Measurements from ENCODE around the gene ZNF283. TPM values are rescaled to one million over a fixed set of nuclear protein-coding genes. Genes with fewer than 3 reads are reported as not detected.
A peak's percentile ranks its signal among the peaks of the same experiment; 100 is the strongest.

ZNF283 gene
- 1 to 10 TPM in 5 of 6 donors, not detected in 1; 2.0 to 6.4 (median 5.5) TPM for polyA plus RNA-seq (ENCODE audit: low read depth in 6 of 6)

GRCh38 chr19:43826787-43827754, at the start of gene ZNF283:
Gene ZNF283, plus strand, starts transcription at chr19:43827321. Its CDS starts 6,184 bp downstream, at chr19:43833505.
- H3K36me3 Mint-ChIP-seq, result peaks cover 1 to 15% of the 10 kb centered on the region in 2 donors
- peak within 1 kb of the TSS; percentile 87 to 96 (median 94) for H3K4me3 Mint-ChIP-seq
- peak; percentile 77 for DNase-seq
- peaks cover 10 to 32% (median 13%) of the 10 kb centered on the region in 3 donors for H3K27me3 Mint-ChIP-seq
- ATAC-seq (ENCODE audit: low read depth in 2 of 2), result peak; percentile 97 to 98
- H3K9me3 Mint-ChIP-seq, result peaks cover 0 to 9% (median 4%) of the 10 kb centered on the region in 7 donors
- H3K4me1 Mint-ChIP-seq, result peaks cover 19 to 20% (median 19%) of the 10 kb centered on the region in 3 donors
- peak within 1 kb of the TSS; percentile 3 to 85 (median 53) for H3K27ac Mint-ChIP-seq

GRCh38 chr19:43778651-43779050, 48.5 kb upstream of the ZNF283 start:
- H3K4me3 Mint-ChIP-seq, result peak overlapping the region; percentile 79 to 96 (median 86)
- peaks cover 72 to 89% (median 72%) of the 10 kb centered on the region in 3 donors for H3K4me1 Mint-ChIP-seq

GRCh38 chr19:43779147-43779819, 47.8 kb upstream of the ZNF283 start:
- peak overlapping the region; percentile 68 to 96 (median 90) for H3K27ac Mint-ChIP-seq
- no peaks in the 10 kb centered on the region for H3K9me3 Mint-ChIP-seq
- H3K4me1 Mint-ChIP-seq, result peaks cover 78 to 95% (median 79%) of the 10 kb centered on the region in 3 donors
- peaks cover 0 to 38% (median 0%) of the 10 kb centered on the region in 3 donors for H3K27me3 Mint-ChIP-seq
- peak overlapping the region; percentile 79 to 96 (median 86) for H3K4me3 Mint-ChIP-seq
- H3K36me3 Mint-ChIP-seq, result peaks cover 0 to 8% of the 10 kb centered on the region in 2 donors
- ATAC-seq (ENCODE audit: low read depth in 2 of 2), result no peak
- DNase-seq, result no peak

More at GRCh38 chr19:43778651-43779050, 48.5 kb upstream of the ZNF283 start:
- H3K9me3 Mint-ChIP-seq, result no peaks in the 10 kb centered on the region
- peak overlapping the region; percentile 61 to 96 (median 90) for H3K27ac Mint-ChIP-seq
- peaks cover 0 to 8% of the 10 kb centered on the region in 2 donors for H3K36me3 Mint-ChIP-seq
- peaks cover 0 to 34% (median 0%) of the 10 kb centered on the region in 3 donors for H3K27me3 Mint-ChIP-seq
- DNase-seq, result no peak
- ATAC-seq (ENCODE audit: low read depth in 2 of 2), result no peak

- DNase-seq (no peak), ATAC-seq (ENCODE audit: low read depth in 2 of 2) (no peak)
- H3K4me1 Mint-ChIP-seq, result peaks cover 82 to 97% (median 83%) of the 10 kb centered on the region in 3 donors
- H3K9me3 Mint-ChIP-seq, result no peaks in the 10 kb centered on the region
- peak overlapping the region; percentile 79 to 96 (median 86) for H3K4me3 Mint-ChIP-seq
- H3K27me3 Mint-ChIP-seq, result peaks cover 0 to 38% (median 0%) of the 10 kb centered on the region in 3 donors
- H3K27ac Mint-ChIP-seq, result peak overlapping the region; percentile 68 to 96 (median 86)
- peaks cover 0 to 8% of the 10 kb centered on the region in 2 donors for H3K36me3 Mint-ChIP-seq
Observed at GRCh38 chr19:43779820-43780219, 47.3 kb upstream of the ZNF283 start.

- DNase-seq, result peak; percentile 60
- H3K36me3 Mint-ChIP-seq, result no peaks in the 10 kb centered on the region
- H3K4me1 Mint-ChIP-seq, result peaks cover 77 to 91% (median 80%) of the 10 kb centered on the region in 3 donors
- ATAC-seq (ENCODE audit: low read depth in 2 of 2), result peak; percentile 72 to 76
- peaks cover 0 to 38% (median 0%) of the 10 kb centered on the region in 3 donors for H3K27me3 Mint-ChIP-seq
- H3K9me3 Mint-ChIP-seq, result no peaks in the 10 kb centered on the region
- peak within 1 kb of the TSS; percentile 79 to 96 (median 86) for H3K4me3 Mint-ChIP-seq
- peak within 1 kb of the TSS; percentile 76 to 96 (median 86) for H3K27ac Mint-ChIP-seq
Observed at GRCh38 chr19:43780706-43781525, 46.2 kb upstream of the ZNF283 start, which contains the start of gene KCNN4. Gene KCNN4, minus strand, starts transcription at chr19:43780973. Its CDS starts 112 bp downstream, at chr19:43780861.

GRCh38 chr19:43781630-43782310, 45.4 kb upstream of the ZNF283 start:
- H3K9me3 Mint-ChIP-seq, result no peaks in the 10 kb centered on the region
- H3K4me3 Mint-ChIP-seq, result peak overlapping the region; percentile 79 to 96 (median 86)
- no peak for ATAC-seq (ENCODE audit: low read depth in 2 of 2)
- peaks cover 0 to 38% (median 0%) of the 10 kb centered on the region in 3 donors for H3K27me3 Mint-ChIP-seq
- H3K36me3 Mint-ChIP-seq, result no peaks in the 10 kb centered on the region
- H3K4me1 Mint-ChIP-seq, result peaks cover 69 to 83% (median 71%) of the 10 kb centered on the region in 3 donors
- DNase-seq, result no peak
- H3K27ac Mint-ChIP-seq, result peak overlapping the region in 5 of 6 donors; percentile 57 to 86 (median 81)

GRCh38 chr19:43782311-43782660, 44.8 kb upstream of the ZNF283 start:
- DNase-seq (no peak), ATAC-seq (ENCODE audit: low read depth in 2 of 2) (no peak)
- Mint-ChIP-seq H3K9me3 (no peaks in the 10 kb centered on the region), H3K4me3 (peak overlapping the region; percentile 66 to 96 (median 81)), H3K36me3 (no peaks in the 10 kb centered on the region), H3K27me3 (peaks cover 0 to 38% (median 0%) of the 10 kb centered on the region in 3 donors), H3K27ac (peak overlapping the region in 5 of 6 donors; percentile 4 to 96 (median 86)), H3K4me1 (peaks cover 64 to 78% (median 66%) of the 10 kb centered on the region in 3 donors)

GRCh38 chr19:43782689-43783231, 44.4 kb upstream of the ZNF283 start:
- Mint-ChIP-seq H3K27ac (peak overlapping the region in 5 of 6 donors; percentile 29 to 96 (median 86)), H3K4me1 (peaks cover 59 to 73% (median 61%) of the 10 kb centered on the region in 3 donors), H3K36me3 (no peaks in the 10 kb centered on the region), H3K9me3 (no peaks in the 10 kb centered on the region), H3K27me3 (peaks cover 0 to 42% (median 0%) of the 10 kb centered on the region in 3 donors), H3K4me3 (peak overlapping the region; percentile 66 to 96 (median 84))
- ATAC-seq (ENCODE audit: low read depth in 2 of 2) (peak; percentile 38 to 52), DNase-seq (no peak)

- no peaks in the 10 kb centered on the region for H3K9me3 Mint-ChIP-seq
- H3K27me3 Mint-ChIP-seq, result peaks cover 0 to 43% (median 0%) of the 10 kb centered on the region in 3 donors
- DNase-seq (no peak), ATAC-seq (ENCODE audit: low read depth in 2 of 2) (no peak)
- no peaks in the 10 kb centered on the region for H3K36me3 Mint-ChIP-seq
- peak overlapping the region; percentile 23 to 89 (median 60) for H3K4me3 Mint-ChIP-seq
- peak overlapping the region; percentile 50 to 93 (median 87) for H3K27ac Mint-ChIP-seq
- peaks cover 50 to 64% (median 52%) of the 10 kb centered on the region in 3 donors for H3K4me1 Mint-ChIP-seq
Observed at GRCh38 chr19:43783636-43784035, 43.5 kb upstream of the ZNF283 start.

GRCh38 chr19:43784241-43784980, 42.7 kb upstream of the ZNF283 start:
- peak overlapping the region; percentile 7 to 93 (median 90) for H3K27ac Mint-ChIP-seq
- peak overlapping the region in 7 of 8 donors; percentile 54 to 89 (median 72) for H3K4me3 Mint-ChIP-seq
- H3K9me3 Mint-ChIP-seq, result no peaks in the 10 kb centered on the region
- ATAC-seq (ENCODE audit: low read depth in 2 of 2), result peak in 1 of 2 donors; percentile 7
- peaks cover 0 to 35% (median 4%) of the 10 kb centered on the region in 3 donors for H3K27me3 Mint-ChIP-seq
- H3K36me3 Mint-ChIP-seq, result no peaks in the 10 kb centered on the region
- peaks cover 43 to 57% (median 45%) of the 10 kb centered on the region in 3 donors for H3K4me1 Mint-ChIP-seq
- DNase-seq, result no peak
